Stimulated activated CD8-positive, alpha-beta memory T cell treated with anti-CD3 and anti-CD28 coated beads, Interleukin-15, amount 100 ng/mL, for 24 hours (primary cell): Measurements from ENCODE around the gene LCOR.
"Not testable (repeated sequence)": the region's sequence is repeated elsewhere in the genome, so short reads cannot be mapped to it uniquely, and the experiment has no call there.

Experiments used
- DNase-seq: peaks from one replicate; pipeline ENCODE4 v3.0.0-alpha.2; 2020; ENCODE audit warnings: low read depth

Gene LCOR

GRCh38 chr10:96943161-96943560, 111.1 kb downstream of the LCOR start:
- DNase-seq, result not testable (repeated sequence)

- DNase-seq, result no peak
Measured at GRCh38 chr10:96947036-96947435, 114.9 kb downstream of the LCOR start.

- DNase-seq, result no peak
Measured at GRCh38 chr10:96949039-96949683, 117.1 kb downstream of the LCOR start.

GRCh38 chr10:96951954-96952353, 119.9 kb downstream of the LCOR start:
- no peak for DNase-seq

GRCh38 chr10:96955794-96956193, 123.7 kb downstream of the LCOR start:
- DNase-seq, result no peak

GRCh38 chr10:96958071-96958470, 126.0 kb downstream of the LCOR start:
- no peak for DNase-seq

- DNase-seq, result no peak
Measured at GRCh38 chr10:96959733-96960132, 127.6 kb downstream of the LCOR start.

GRCh38 chr10:96960872-96961271, 128.8 kb downstream of the LCOR start:
- DNase-seq, result no peak

GRCh38 chr10:96964131-96964530, 132.0 kb downstream of the LCOR start:
- no peak for DNase-seq

- no peak for DNase-seq
Measured at GRCh38 chr10:96967847-96968246, 135.7 kb downstream of the LCOR start.

- no peak for DNase-seq
Measured at GRCh38 chr10:96968682-96969423, 136.8 kb downstream of the LCOR start.

GRCh38 chr10:96971324-96971723, 139.2 kb downstream of the LCOR start:
- DNase-seq, result no peak

GRCh38 chr10:96972264-96972663, 140.2 kb downstream of the LCOR start:
- DNase-seq, result no peak

- DNase-seq, result no peak
Measured at GRCh38 chr10:96973809-96974747, 142.0 kb downstream of the LCOR start.

- no peak for DNase-seq
Measured at GRCh38 chr10:96975136-96975535, 143.0 kb downstream of the LCOR start.

GRCh38 chr10:96978621-96979154, 146.6 kb downstream of the LCOR start:
- DNase-seq, result no peak

- no peak for DNase-seq
Measured at GRCh38 chr10:96982149-96982930, 150.2 kb downstream of the LCOR start.

GRCh38 chr10:96984541-96985131, 152.5 kb downstream of the LCOR start:
- no peak for DNase-seq

GRCh38 chr10:96986200-96986856, 154.2 kb downstream of the LCOR start:
- DNase-seq, result no peak

GRCh38 chr10:96987141-96987841, 155.2 kb downstream of the LCOR start:
- no peak for DNase-seq
